HCT116 (cell line): ENCODE data around the gene SPDEF.

Source experiments
- ATF3 ChIP-seq: IDR thresholded peaks from 2 replicates; pipeline ENCODE4 v1.6.1; 2012
- CEBPB ChIP-seq: IDR thresholded peaks from 2 replicates; pipeline ENCODE4 v1.6.1; 2012; ENCODE audit warnings: low read depth
- CTCF ChIP-seq, 3 experiments: fragments of 200-600 bp in 1 of 3; sonication (generic) in 1 of 3; IDR thresholded peaks in 2 of 3; conservative IDR thresholded peaks in 1 of 3; 2 replicates each; pipeline ENCODE4 v1.5.1; 2012 to 2017; ENCODE audit warnings: low read depth in 2 of 3, low read length in 2 of 3, antibody characterized with exemption in 1 of 3, borderline replicate concordance in 1 of 3, control low read depth in 1 of 3, mild to moderate bottlenecking in 1 of 3, mixed read lengths in 1 of 3, mixed run types in 1 of 3, moderate library complexity in 1 of 3; ENCODE audit not compliant: insufficient read depth in 1 of 3
- ELF1 ChIP-seq: IDR thresholded peaks from 2 replicates; pipeline ENCODE4 v1.6.1; 2012; ENCODE audit warnings: low read depth, borderline replicate concordance
- EZH2 ChIP-seq: fragments of 200-600 bp; sonication (generic); IDR thresholded peaks from 2 replicates; pipeline ENCODE4 v1.6.1; 2017; ENCODE audit warnings: antibody characterized with exemption, mixed run types
- JUND ChIP-seq: IDR thresholded peaks from 2 replicates; pipeline ENCODE4 v1.6.1; 2012
- MAX ChIP-seq: IDR thresholded peaks from 2 replicates; pipeline ENCODE4 v1.6.1; 2012
- POLR2A ChIP-seq: IDR thresholded peaks from 2 replicates; pipeline ENCODE4 v1.7.0; 2011; ENCODE audit warnings: borderline replicate concordance; ENCODE audit not compliant: insufficient read depth, insufficient read length; ENCODE audit errors: extremely low read depth
- ZNF274 ChIP-seq: fragments of 200-500 bp; sonication (Bioruptor generic); IDR thresholded peaks from 2 replicates; pipeline ENCODE4 v1.6.1; 2014; ENCODE audit warnings: mild to moderate bottlenecking, low read depth, low read length, inconsistent platforms

GRCh38 chr6:34554291-34555006 lies 1.7 kb downstream of the SPDEF start:
- TF ChIP-seq CTCF (IDR thresholded peaks at IDR 0.05 in 2 of 3, conservative IDR thresholded peaks at IDR 0.05 in 1 of 3; ENCODE audit: borderline replicate concordance in 1 of 3, insufficient read depth in 1 of 3, low read depth in 2 of 3, low read length in 2 of 3) = no peak
- TF ChIP-seq ELF1 = no peak
- no peak for TF ChIP-seq ATF3
- no peak for TF ChIP-seq JUND
- TF ChIP-seq MAX = no peak
- TF ChIP-seq POLR2A = no peak
- TF ChIP-seq EZH2 = no peak
- TF ChIP-seq ZNF274 = no peak
- no peak for TF ChIP-seq CEBPB
